Measurements from ENCODE around the gene PHGDH.

Gene PHGDH

GRCh38 chr1:119762953-119763352, 51.2 kb downstream of the PHGDH start:
- Histone ChIP-seq H3K4me1 (ENCODE audit: control insufficient read depth, insufficient read depth, low read length, unreplicated experiment) (no peaks in the 10 kb centered on the region), H2AFZ (ENCODE audit: low read length, unreplicated experiment) (no peak overlapping the region), H3K79me2 (ENCODE audit: control insufficient read depth, insufficient read depth, low read length, unreplicated experiment) (no peaks in the 10 kb centered on the region), H3K27ac (ENCODE audit: low read depth, low read length) (no peak overlapping the region), H3K36me3 (ENCODE audit: insufficient read depth, low read length) (no peaks in the 10 kb centered on the region), H3K4me3 (ENCODE audit: low read depth, low read length) (no peak overlapping the region), H3K27me3 (ENCODE audit: insufficient read depth, low read length) (peaks cover 48% of the 10 kb centered on the region)

DNA sequence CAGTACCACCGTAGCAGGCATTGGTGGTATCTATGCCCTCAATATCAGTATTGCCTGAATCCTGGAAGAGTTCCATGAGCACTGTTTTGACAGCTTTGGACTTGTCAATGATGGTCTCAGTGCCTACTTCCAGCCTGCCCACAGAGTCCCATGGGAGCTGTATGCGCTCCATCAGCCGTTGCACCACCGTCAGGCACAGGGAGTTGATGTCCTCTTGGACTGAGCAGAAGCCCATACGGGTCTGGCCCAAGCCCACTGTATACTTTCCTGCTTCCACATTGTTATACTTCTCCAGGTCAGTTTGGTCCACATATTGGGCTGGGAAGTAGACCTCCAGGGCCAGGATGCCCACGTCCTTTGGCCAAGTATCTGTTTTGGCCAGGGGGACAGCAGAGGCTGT, 52.5 kb downstream of the PHGDH start:
- no peak overlapping the region for H3K27ac ChIP-seq (ENCODE audit: low read depth, low read length)
- H3K36me3 ChIP-seq (ENCODE audit: insufficient read depth, low read length), result no peaks in the 10 kb centered on the region
- H2AFZ ChIP-seq (ENCODE audit: low read length, unreplicated experiment), result no peak overlapping the region
- no peaks in the 10 kb centered on the region for H3K79me2 ChIP-seq (ENCODE audit: control insufficient read depth, insufficient read depth, low read length, unreplicated experiment)
- no peak overlapping the region for H3K4me3 ChIP-seq (ENCODE audit: low read depth, low read length)
- peaks cover 60% of the 10 kb centered on the region for H3K27me3 ChIP-seq (ENCODE audit: insufficient read depth, low read length)
- H3K4me1 ChIP-seq (ENCODE audit: control insufficient read depth, insufficient read depth, low read length, unreplicated experiment), result no peaks in the 10 kb centered on the region

DNA sequence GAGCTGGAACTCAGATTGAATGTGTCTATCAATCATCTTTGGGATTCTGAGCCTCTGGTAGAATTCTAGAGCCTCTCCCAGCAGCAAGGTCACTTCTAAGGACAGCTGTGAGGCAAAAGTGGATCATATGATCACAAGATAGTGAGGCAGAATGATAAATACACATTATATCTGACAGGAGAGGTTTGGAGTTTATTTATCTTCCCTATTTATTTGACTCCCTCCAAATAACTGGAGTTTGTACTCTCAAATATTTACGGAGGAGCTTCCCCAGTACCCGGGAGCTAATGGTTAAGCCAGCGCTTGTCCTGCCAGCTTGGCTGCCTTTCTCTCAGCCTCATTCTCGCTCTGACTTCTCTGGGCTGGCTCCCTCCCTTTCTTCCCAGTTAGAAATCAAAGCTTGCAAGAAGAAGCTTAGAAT, 54.6 kb downstream of the PHGDH start:
- H3K4me3 ChIP-seq (ENCODE audit: low read depth, low read length), result no peak overlapping the region
- peak overlapping the region; percentile 23 for H2AFZ ChIP-seq (ENCODE audit: low read length, unreplicated experiment)
- H3K36me3 ChIP-seq (ENCODE audit: insufficient read depth, low read length), result no peaks in the 10 kb centered on the region
- H3K4me1 ChIP-seq (ENCODE audit: control insufficient read depth, insufficient read depth, low read length, unreplicated experiment), result no peaks in the 10 kb centered on the region
- H3K27ac ChIP-seq (ENCODE audit: low read depth, low read length), result no peak overlapping the region
- H3K27me3 ChIP-seq (ENCODE audit: insufficient read depth, low read length), result peaks cover 75% of the 10 kb centered on the region
- no peaks in the 10 kb centered on the region for H3K79me2 ChIP-seq (ENCODE audit: control insufficient read depth, insufficient read depth, low read length, unreplicated experiment)

DNA sequence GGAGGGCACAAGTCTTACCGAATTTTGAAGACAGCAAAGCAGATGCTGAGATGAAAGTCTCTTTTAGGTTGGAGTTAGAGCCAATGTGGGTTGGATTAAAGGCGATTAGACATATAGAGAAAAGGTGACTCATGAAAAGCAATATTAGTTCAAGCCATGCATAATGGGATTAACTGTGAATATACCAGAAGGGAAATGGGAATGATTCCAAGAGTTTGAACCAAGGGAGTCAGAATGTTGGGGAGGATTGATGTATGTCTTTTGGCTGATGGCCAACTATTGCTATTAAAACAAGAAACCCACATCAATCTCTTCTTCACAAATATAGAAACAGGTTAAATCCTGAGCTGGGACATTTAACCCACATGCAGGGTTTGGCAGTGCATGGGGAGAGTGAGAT, 55.8 kb downstream of the PHGDH start:
- Histone ChIP-seq H3K27ac (ENCODE audit: low read depth, low read length) (no peak overlapping the region), H3K4me3 (ENCODE audit: low read depth, low read length) (no peak overlapping the region), H2AFZ (ENCODE audit: low read length, unreplicated experiment) (no peak overlapping the region), H3K36me3 (ENCODE audit: insufficient read depth, low read length) (no peaks in the 10 kb centered on the region), H3K27me3 (ENCODE audit: insufficient read depth, low read length) (peaks cover 85% of the 10 kb centered on the region), H3K79me2 (ENCODE audit: control insufficient read depth, insufficient read depth, low read length, unreplicated experiment) (no peaks in the 10 kb centered on the region), H3K4me1 (ENCODE audit: control insufficient read depth, insufficient read depth, low read length, unreplicated experiment) (no peaks in the 10 kb centered on the region)

DNA sequence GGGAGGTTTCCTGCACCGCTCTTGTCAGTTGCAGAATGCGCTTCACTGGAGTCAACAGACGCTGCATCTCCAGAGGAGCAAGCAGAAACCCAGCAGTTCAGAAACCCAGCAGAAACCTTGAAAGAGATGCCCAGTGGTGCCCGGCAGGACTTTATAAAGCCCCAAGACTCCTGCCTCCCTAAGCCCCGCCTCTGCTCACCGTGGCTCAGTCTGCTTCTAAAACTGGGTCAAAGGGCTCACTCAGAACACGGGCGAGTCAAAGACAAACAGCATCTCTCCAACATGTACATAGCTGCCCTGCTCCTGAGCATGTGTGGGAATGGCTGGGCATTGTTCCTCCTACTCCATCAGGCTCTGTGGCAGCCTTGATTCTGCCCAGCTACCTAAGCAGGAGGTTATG, 57.0 kb downstream of the PHGDH start, which contains the start of gene HMGCS2:
HMGCS2 (minus strand) TSS at position 128 of the 400 bp plus-strand sequence; CDS start at position 67, 61 bp downstream.
- H2AFZ ChIP-seq (ENCODE audit: low read length, unreplicated experiment), result no peak within 1 kb of the TSS
- no peaks in the 10 kb centered on the region for H3K36me3 ChIP-seq (ENCODE audit: insufficient read depth, low read length)
- H3K27ac ChIP-seq (ENCODE audit: low read depth, low read length), result no peak within 1 kb of the TSS
- H3K27me3 ChIP-seq (ENCODE audit: insufficient read depth, low read length), result peaks cover 90% of the 10 kb centered on the region
- no peak within 1 kb of the TSS for H3K4me3 ChIP-seq (ENCODE audit: low read depth, low read length)
- H3K79me2 ChIP-seq (ENCODE audit: control insufficient read depth, insufficient read depth, low read length, unreplicated experiment), result no peaks in the 10 kb centered on the region
- peaks cover 3% of the 10 kb centered on the region for H3K4me1 ChIP-seq (ENCODE audit: control insufficient read depth, insufficient read depth, low read length, unreplicated experiment)

- Histone ChIP-seq H3K27me3 (ENCODE audit: insufficient read depth, low read length) (peaks cover 73% of the 10 kb centered on the region), H3K79me2 (ENCODE audit: control insufficient read depth, insufficient read depth, low read length, unreplicated experiment) (no peaks in the 10 kb centered on the region), H2AFZ (ENCODE audit: low read length, unreplicated experiment) (no peak overlapping the region), H3K4me3 (ENCODE audit: low read depth, low read length) (no peak overlapping the region), H3K36me3 (ENCODE audit: insufficient read depth, low read length) (no peaks in the 10 kb centered on the region), H3K4me1 (ENCODE audit: control insufficient read depth, insufficient read depth, low read length, unreplicated experiment) (peaks cover 6% of the 10 kb centered on the region), H3K27ac (ENCODE audit: low read depth, low read length) (no peak overlapping the region)
Measured at GRCh38 chr1:119771016-119771415, 59.3 kb downstream of the PHGDH start.

DNA sequence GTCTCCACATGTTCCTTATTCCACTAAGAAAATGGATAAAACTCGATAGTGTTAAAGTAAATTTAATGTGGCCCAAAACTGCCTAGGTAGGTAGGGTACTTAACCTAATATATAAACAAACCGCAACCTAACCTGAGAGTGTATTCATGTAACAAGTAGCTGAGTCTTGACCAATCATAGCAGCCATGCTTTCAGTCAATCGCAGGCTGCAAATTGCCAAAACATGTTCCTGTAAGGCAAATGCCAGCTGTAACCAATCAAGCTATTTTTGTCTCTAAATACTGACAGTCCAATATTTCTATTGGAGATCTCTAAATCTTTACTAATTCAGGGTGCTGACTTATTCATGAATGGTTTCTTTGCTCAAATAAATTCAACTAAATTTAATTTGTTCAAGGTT, 60.0 kb downstream of the PHGDH start:
- Histone ChIP-seq H2AFZ (ENCODE audit: low read length, unreplicated experiment) (no peak overlapping the region), H3K27ac (ENCODE audit: low read depth, low read length) (no peak overlapping the region), H3K36me3 (ENCODE audit: insufficient read depth, low read length) (no peaks in the 10 kb centered on the region), H3K27me3 (ENCODE audit: insufficient read depth, low read length) (peaks cover 66% of the 10 kb centered on the region), H3K4me1 (ENCODE audit: control insufficient read depth, insufficient read depth, low read length, unreplicated experiment) (peaks cover 6% of the 10 kb centered on the region), H3K4me3 (ENCODE audit: low read depth, low read length) (no peak overlapping the region), H3K79me2 (ENCODE audit: control insufficient read depth, insufficient read depth, low read length, unreplicated experiment) (no peaks in the 10 kb centered on the region)

- Histone ChIP-seq H3K27me3 (ENCODE audit: insufficient read depth, low read length) (peaks cover 60% of the 10 kb centered on the region), H3K79me2 (ENCODE audit: control insufficient read depth, insufficient read depth, low read length, unreplicated experiment) (no peaks in the 10 kb centered on the region), H3K36me3 (ENCODE audit: insufficient read depth, low read length) (no peaks in the 10 kb centered on the region), H3K4me1 (ENCODE audit: control insufficient read depth, insufficient read depth, low read length, unreplicated experiment) (peaks cover 6% of the 10 kb centered on the region), H2AFZ (ENCODE audit: low read length, unreplicated experiment) (no peak overlapping the region), H3K27ac (ENCODE audit: low read depth, low read length) (no peak overlapping the region), H3K4me3 (ENCODE audit: low read depth, low read length) (no peak overlapping the region)
Measured at GRCh38 chr1:119772298-119772697, 60.6 kb downstream of the PHGDH start.

DNA sequence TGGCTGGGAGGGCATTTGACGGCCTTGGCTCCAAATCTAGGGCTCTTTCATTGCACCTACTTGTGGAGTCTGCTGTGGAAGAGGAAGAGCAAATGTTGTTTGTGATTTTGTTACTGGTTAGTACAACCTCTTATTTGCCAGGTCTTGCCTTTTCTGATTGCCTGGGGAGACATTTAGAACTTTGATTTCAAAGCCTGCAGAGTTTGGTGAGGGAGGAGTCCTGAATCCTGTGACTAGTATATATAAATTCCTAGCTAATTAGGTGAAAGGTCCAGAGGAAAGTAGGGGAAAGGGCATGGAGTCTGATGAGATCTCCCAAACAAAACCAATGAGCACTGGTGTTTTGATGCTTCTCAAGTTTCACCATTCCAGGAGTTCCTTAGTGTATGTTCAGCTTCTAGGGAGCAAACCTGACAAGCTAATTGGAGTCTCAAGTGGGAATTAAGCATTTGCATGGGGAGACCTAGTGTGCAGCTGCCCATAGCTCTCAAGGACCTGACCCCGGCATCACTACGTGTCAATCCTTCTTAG, 62.0 kb downstream of the PHGDH start:
- H3K36me3 ChIP-seq (ENCODE audit: insufficient read depth, low read length), result no peaks in the 10 kb centered on the region
- peaks cover 49% of the 10 kb centered on the region for H3K27me3 ChIP-seq (ENCODE audit: insufficient read depth, low read length)
- no peak overlapping the region for H2AFZ ChIP-seq (ENCODE audit: low read length, unreplicated experiment)
- H3K27ac ChIP-seq (ENCODE audit: low read depth, low read length), result no peak overlapping the region
- H3K79me2 ChIP-seq (ENCODE audit: control insufficient read depth, insufficient read depth, low read length, unreplicated experiment), result no peaks in the 10 kb centered on the region
- no peak overlapping the region for H3K4me3 ChIP-seq (ENCODE audit: low read depth, low read length)
- peaks cover 6% of the 10 kb centered on the region for H3K4me1 ChIP-seq (ENCODE audit: control insufficient read depth, insufficient read depth, low read length, unreplicated experiment)

DNA sequence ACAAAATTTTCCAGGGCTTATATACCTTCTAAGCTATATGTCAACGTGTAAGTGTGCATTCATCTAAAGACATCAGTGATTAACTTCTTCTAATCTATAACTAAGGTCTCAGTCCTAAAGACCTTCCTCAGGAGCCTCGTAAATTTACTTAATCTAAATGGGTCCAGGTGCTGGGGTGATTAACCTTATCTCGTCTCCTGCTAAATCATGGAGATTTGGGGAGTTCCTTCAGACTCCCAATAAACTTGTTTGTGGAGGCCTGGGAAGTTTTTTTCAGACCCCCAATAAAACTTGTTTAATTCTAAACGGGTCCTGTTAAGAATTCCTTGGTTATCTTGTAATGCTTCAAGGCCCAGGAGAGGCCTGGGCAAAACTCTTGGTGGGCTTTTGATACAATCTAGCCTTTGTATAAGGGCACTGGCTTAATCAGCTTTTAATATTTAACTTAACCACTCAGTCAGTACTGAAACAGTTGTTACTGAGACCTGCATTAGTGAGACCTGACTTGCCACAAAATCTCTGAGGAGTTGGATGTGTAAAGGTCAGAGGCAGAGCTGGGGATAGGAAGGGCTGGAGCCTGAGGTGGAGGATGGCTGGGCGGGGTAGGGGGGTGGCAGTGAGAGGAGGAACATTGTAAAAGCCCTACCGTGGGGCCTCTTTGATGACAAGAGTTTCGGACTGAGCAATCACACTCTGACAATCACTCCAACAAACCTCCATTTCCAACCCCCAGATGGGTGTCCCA, 63.2 kb downstream of the PHGDH start:
- H3K36me3 ChIP-seq (ENCODE audit: insufficient read depth, low read length), result no peaks in the 10 kb centered on the region
- H3K27me3 ChIP-seq (ENCODE audit: insufficient read depth, low read length), result peaks cover 43% of the 10 kb centered on the region
- H3K79me2 ChIP-seq (ENCODE audit: control insufficient read depth, insufficient read depth, low read length, unreplicated experiment), result no peaks in the 10 kb centered on the region
- no peak overlapping the region for H3K4me3 ChIP-seq (ENCODE audit: low read depth, low read length)
- peaks cover 6% of the 10 kb centered on the region for H3K4me1 ChIP-seq (ENCODE audit: control insufficient read depth, insufficient read depth, low read length, unreplicated experiment)
- H2AFZ ChIP-seq (ENCODE audit: low read length, unreplicated experiment), result no peak overlapping the region
- H3K27ac ChIP-seq (ENCODE audit: low read depth, low read length), result no peak overlapping the region

- no peaks in the 10 kb centered on the region for H3K79me2 ChIP-seq (ENCODE audit: control insufficient read depth, insufficient read depth, low read length, unreplicated experiment)
- no peaks in the 10 kb centered on the region for H3K36me3 ChIP-seq (ENCODE audit: insufficient read depth, low read length)
- H3K4me3 ChIP-seq (ENCODE audit: low read depth, low read length), result no peak overlapping the region
- no peak overlapping the region for H3K27ac ChIP-seq (ENCODE audit: low read depth, low read length)
- peaks cover 6% of the 10 kb centered on the region for H3K4me1 ChIP-seq (ENCODE audit: control insufficient read depth, insufficient read depth, low read length, unreplicated experiment)
- H3K27me3 ChIP-seq (ENCODE audit: insufficient read depth, low read length), result peaks cover 36% of the 10 kb centered on the region
- H2AFZ ChIP-seq (ENCODE audit: low read length, unreplicated experiment), result no peak overlapping the region
Measured at GRCh38 chr1:119778359-119778758, 66.6 kb downstream of the PHGDH start.
